ENCODE data around the gene KCNJ12. TPM values are rescaled to one million over a fixed set of nuclear protein-coding genes. Genes with fewer than 3 reads are reported as not detected.
"Not testable (repeated sequence)": the region's sequence is repeated elsewhere in the genome, so short reads cannot be mapped to it uniquely, and the experiment has no call there.

KCNJ12 gene
- total RNA-seq = not detected

GRCh38 chr17:21376081-21376758, at the start of gene KCNJ12:
Gene KCNJ12 (plus strand): TSS chr17:21376357. CDS start chr17:21415343, 38,986 bp downstream.
- H3K4me1 Mint-ChIP-seq (ENCODE audit: low read depth) = peaks cover 6% of the 10 kb centered on the region
- CTCF ChIA-PET = no interaction called here
- intact Hi-C loops (cut with micrococcal nuclease) = loop anchor here (2.0 to 5.0 kb wide), 2 partner anchors 95 to 136 kb away; no protein-coding TSS in a partner anchor
- no peak for DNase-seq
- peak within 1 kb of the TSS; percentile 27 for H3K4me3 Mint-ChIP-seq
- H3K27ac Mint-ChIP-seq = no peak within 1 kb of the TSS
- H3K27me3 Mint-ChIP-seq (ENCODE audit: low read depth) = peaks cover 30% of the 10 kb centered on the region
- H3K9me3 Mint-ChIP-seq = no peaks in the 10 kb centered on the region
- no peaks in the 10 kb centered on the region for H3K36me3 Mint-ChIP-seq (ENCODE audit: low read depth)

- DNase-seq; H3K27me3 Mint-ChIP-seq (ENCODE audit: low read depth); H3K36me3 Mint-ChIP-seq (ENCODE audit: low read depth); CTCF ChIA-PET; H3K4me3 Mint-ChIP-seq; H3K9me3 Mint-ChIP-seq; H3K4me1 Mint-ChIP-seq (ENCODE audit: low read depth); intact Hi-C loops (cut with micrococcal nuclease); H3K27ac Mint-ChIP-seq: not testable (repeated sequence)
Observed at GRCh38 chr17:21327921-21328320, 48.2 kb upstream of the KCNJ12 start.

GRCh38 chr17:21328778-21329177, 47.4 kb upstream of the KCNJ12 start:
- intact Hi-C loops (cut with micrococcal nuclease); DNase-seq; H3K9me3 Mint-ChIP-seq; H3K27me3 Mint-ChIP-seq (ENCODE audit: low read depth); H3K4me1 Mint-ChIP-seq (ENCODE audit: low read depth); H3K36me3 Mint-ChIP-seq (ENCODE audit: low read depth); CTCF ChIA-PET; H3K4me3 Mint-ChIP-seq; H3K27ac Mint-ChIP-seq: not testable (repeated sequence)

- no peaks in the 10 kb centered on the region for H3K4me1 Mint-ChIP-seq (ENCODE audit: low read depth)
- H3K36me3 Mint-ChIP-seq (ENCODE audit: low read depth) = no peaks in the 10 kb centered on the region
- CTCF ChIA-PET = no interaction called here
- H3K9me3 Mint-ChIP-seq = peaks cover 8% of the 10 kb centered on the region
- no peak overlapping the region for H3K4me3 Mint-ChIP-seq
- H3K27me3 Mint-ChIP-seq (ENCODE audit: low read depth) = no peaks in the 10 kb centered on the region
- intact Hi-C loops (cut with micrococcal nuclease) = no loop called here
- no peak for DNase-seq
- no peak overlapping the region for H3K27ac Mint-ChIP-seq
Observed at GRCh38 chr17:21330436-21331160, 45.6 kb upstream of the KCNJ12 start.

- H3K27me3 Mint-ChIP-seq (ENCODE audit: low read depth); H3K36me3 Mint-ChIP-seq (ENCODE audit: low read depth); intact Hi-C loops (cut with micrococcal nuclease); H3K4me1 Mint-ChIP-seq (ENCODE audit: low read depth); H3K27ac Mint-ChIP-seq; H3K9me3 Mint-ChIP-seq; DNase-seq; H3K4me3 Mint-ChIP-seq; CTCF ChIA-PET: not testable (repeated sequence)
Observed at GRCh38 chr17:21336541-21337294, 39.4 kb upstream of the KCNJ12 start.

- H3K36me3 Mint-ChIP-seq (ENCODE audit: low read depth); H3K4me3 Mint-ChIP-seq; H3K4me1 Mint-ChIP-seq (ENCODE audit: low read depth); intact Hi-C loops (cut with micrococcal nuclease); CTCF ChIA-PET; DNase-seq; H3K9me3 Mint-ChIP-seq; H3K27ac Mint-ChIP-seq; H3K27me3 Mint-ChIP-seq (ENCODE audit: low read depth): not testable (repeated sequence)
Observed at GRCh38 chr17:21337981-21338625, 38.1 kb upstream of the KCNJ12 start.

- Mint-ChIP-seq H3K27ac (no peak overlapping the region), H3K27me3 (ENCODE audit: low read depth) (no peaks in the 10 kb centered on the region), H3K9me3 (no peaks in the 10 kb centered on the region), H3K4me1 (ENCODE audit: low read depth) (no peaks in the 10 kb centered on the region), H3K4me3 (no peak overlapping the region), H3K36me3 (ENCODE audit: low read depth) (no peaks in the 10 kb centered on the region)
- CTCF ChIA-PET = no interaction called here
- DNase-seq = no peak
- intact Hi-C loops (cut with micrococcal nuclease) = no loop called here
Observed at GRCh38 chr17:21339011-21339410, 37.1 kb upstream of the KCNJ12 start.

- H3K36me3 Mint-ChIP-seq (ENCODE audit: low read depth); H3K9me3 Mint-ChIP-seq; DNase-seq; CTCF ChIA-PET; H3K27me3 Mint-ChIP-seq (ENCODE audit: low read depth); intact Hi-C loops (cut with micrococcal nuclease); H3K27ac Mint-ChIP-seq; H3K4me1 Mint-ChIP-seq (ENCODE audit: low read depth); H3K4me3 Mint-ChIP-seq: not testable (repeated sequence)
Observed at GRCh38 chr17:21339571-21339970, 36.6 kb upstream of the KCNJ12 start.

- H3K36me3 Mint-ChIP-seq (ENCODE audit: low read depth); intact Hi-C loops (cut with micrococcal nuclease); H3K27ac Mint-ChIP-seq; H3K27me3 Mint-ChIP-seq (ENCODE audit: low read depth); H3K4me1 Mint-ChIP-seq (ENCODE audit: low read depth); CTCF ChIA-PET; H3K9me3 Mint-ChIP-seq; DNase-seq; H3K4me3 Mint-ChIP-seq: not testable (repeated sequence)
Observed at GRCh38 chr17:21340407-21340806, 35.8 kb upstream of the KCNJ12 start.

GRCh38 chr17:21341279-21341678, 34.9 kb upstream of the KCNJ12 start:
- H3K36me3 Mint-ChIP-seq (ENCODE audit: low read depth); H3K9me3 Mint-ChIP-seq; intact Hi-C loops (cut with micrococcal nuclease); H3K27me3 Mint-ChIP-seq (ENCODE audit: low read depth); H3K4me3 Mint-ChIP-seq; H3K4me1 Mint-ChIP-seq (ENCODE audit: low read depth); H3K27ac Mint-ChIP-seq; CTCF ChIA-PET; DNase-seq: not testable (repeated sequence)

- H3K9me3 Mint-ChIP-seq; DNase-seq; CTCF ChIA-PET; H3K27me3 Mint-ChIP-seq (ENCODE audit: low read depth); intact Hi-C loops (cut with micrococcal nuclease); H3K4me1 Mint-ChIP-seq (ENCODE audit: low read depth); H3K36me3 Mint-ChIP-seq (ENCODE audit: low read depth); H3K4me3 Mint-ChIP-seq; H3K27ac Mint-ChIP-seq: not testable (repeated sequence)
Observed at GRCh38 chr17:21341925-21342540, 34.1 kb upstream of the KCNJ12 start.
